Measurements from ENCODE around the gene DGLUCY.

Gene DGLUCY

DNA sequence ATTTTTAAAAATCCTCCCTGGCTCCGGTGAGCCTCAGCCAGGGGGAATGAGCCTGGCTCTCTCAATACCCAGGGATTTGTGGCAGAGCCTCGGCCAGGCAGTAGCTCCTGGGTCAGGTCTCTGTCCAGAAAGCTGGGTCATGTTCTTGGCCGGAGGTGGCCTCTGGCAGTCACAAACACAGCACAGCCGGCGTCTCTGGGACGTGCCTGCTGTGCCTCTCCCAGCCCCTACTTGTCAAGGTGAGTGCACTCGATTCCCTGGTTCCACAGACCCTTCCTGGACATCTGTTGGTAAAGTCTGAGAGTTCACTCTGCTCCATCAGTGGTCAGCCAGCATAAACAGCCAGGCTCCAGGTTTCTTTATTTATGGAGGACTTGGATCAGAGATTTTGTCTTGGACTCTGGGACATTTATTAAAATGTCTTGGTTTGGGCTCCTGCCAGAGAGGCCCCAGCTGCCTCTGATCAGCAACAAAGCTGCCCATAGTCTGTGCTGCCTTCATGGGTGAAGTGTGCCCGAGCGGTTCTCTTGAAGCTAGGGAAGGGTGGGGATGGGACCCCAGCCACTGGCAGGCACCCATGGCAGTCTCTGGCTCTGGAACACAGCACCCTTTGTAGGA is 56.7 kb downstream of the DGLUCY start:
- no peaks in the 10 kb centered on the region for H4K20me1 ChIP-seq (ENCODE audit: control insufficient read depth, insufficient read depth, low read depth, low read length)
- TF ChIP-seq, protein P1, sequence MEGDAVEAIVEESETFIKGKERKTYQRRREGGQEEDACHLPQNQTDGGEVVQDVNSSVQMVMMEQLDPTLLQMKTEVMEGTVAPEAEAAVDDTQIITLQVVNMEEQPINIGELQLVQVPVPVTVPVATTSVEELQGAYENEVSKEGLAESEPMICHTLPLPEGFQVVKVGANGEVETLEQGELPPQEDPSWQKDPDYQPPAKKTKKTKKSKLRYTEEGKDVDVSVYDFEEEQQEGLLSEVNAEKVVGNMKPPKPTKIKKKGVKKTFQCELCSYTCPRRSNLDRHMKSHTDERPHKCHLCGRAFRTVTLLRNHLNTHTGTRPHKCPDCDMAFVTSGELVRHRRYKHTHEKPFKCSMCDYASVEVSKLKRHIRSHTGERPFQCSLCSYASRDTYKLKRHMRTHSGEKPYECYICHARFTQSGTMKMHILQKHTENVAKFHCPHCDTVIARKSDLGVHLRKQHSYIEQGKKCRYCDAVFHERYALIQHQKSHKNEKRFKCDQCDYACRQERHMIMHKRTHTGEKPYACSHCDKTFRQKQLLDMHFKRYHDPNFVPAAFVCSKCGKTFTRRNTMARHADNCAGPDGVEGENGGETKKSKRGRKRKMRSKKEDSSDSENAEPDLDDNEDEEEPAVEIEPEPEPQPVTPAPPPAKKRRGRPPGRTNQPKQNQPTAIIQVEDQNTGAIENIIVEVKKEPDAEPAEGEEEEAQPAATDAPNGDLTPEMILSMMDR (IDR thresholded peaks at IDR 0.05; ENCODE audit: low read depth, low read length, poor library complexity, severe bottlenecking): no peak
- H3K4me1 ChIP-seq (ENCODE audit: control insufficient read depth, low read length): no peaks in the 10 kb centered on the region
- H3F3A ChIP-seq (ENCODE audit: control insufficient read depth, insufficient read depth): no peaks in the 10 kb centered on the region
- no peak overlapping the region for H3K4me3 ChIP-seq (ENCODE audit: low read length)
- H3K4me2 ChIP-seq (ENCODE audit: low read length): no peak overlapping the region
- no peaks in the 10 kb centered on the region for H3K9me3 ChIP-seq (ENCODE audit: control insufficient read depth, insufficient read depth, low read length)
- H3K79me2 ChIP-seq (ENCODE audit: control insufficient read depth, low read length): no peaks in the 10 kb centered on the region
- no peaks in the 10 kb centered on the region for H3K9me2 ChIP-seq (replicated peaks; ENCODE audit: control insufficient read depth, low read length)
- H3K27ac ChIP-seq (ENCODE audit: low read depth, low read length): no peak overlapping the region
- H3K36me3 ChIP-seq (ENCODE audit: control insufficient read depth, low read length): peaks cover 5% of the 10 kb centered on the region
- H3K27me3 ChIP-seq (ENCODE audit: control insufficient read depth, low read length): no peaks in the 10 kb centered on the region

- no peak overlapping the region for H3K27ac ChIP-seq (ENCODE audit: low read depth, low read length)
- no peak for TF ChIP-seq EZH2phosphoT487 (IDR thresholded peaks at IDR 0.05; ENCODE audit: borderline replicate concordance, low read length)
- TF ChIP-seq, protein P1 (IDR thresholded peaks at IDR 0.05; ENCODE audit: low read depth, low read length, poor library complexity, severe bottlenecking): no peak
Observed at GRCh38 chr14:91171291-91171690, 57.4 kb downstream of the DGLUCY start.

GRCh38 chr14:91173221-91173670 is 59.4 kb downstream of the DGLUCY start:
- no peaks in the 10 kb centered on the region for H3K27me3 ChIP-seq (ENCODE audit: control insufficient read depth, low read length)
- H3K4me2 ChIP-seq (ENCODE audit: low read length): no peak overlapping the region
- peaks cover 12% of the 10 kb centered on the region for H3K4me1 ChIP-seq (ENCODE audit: control insufficient read depth, low read length)
- TF ChIP-seq, protein P1 (IDR thresholded peaks at IDR 0.05; ENCODE audit: low read depth, low read length, poor library complexity, severe bottlenecking): peak; percentile 86
- TF ChIP-seq EZH2phosphoT487 (IDR thresholded peaks at IDR 0.05; ENCODE audit: borderline replicate concordance, low read length): no peak
- 0 out of 2 replicates have a peak, but pooled peaks cover 2% of the 10 kb centered on the region for H3K36me3 ChIP-seq (ENCODE audit: control insufficient read depth, low read length)
- H3F3A ChIP-seq (ENCODE audit: control insufficient read depth, insufficient read depth): no peaks in the 10 kb centered on the region
- H3K79me2 ChIP-seq (ENCODE audit: control insufficient read depth, low read length): no peaks in the 10 kb centered on the region
- no peaks in the 10 kb centered on the region for H4K20me1 ChIP-seq (ENCODE audit: control insufficient read depth, insufficient read depth, low read depth, low read length)
- H3K9me3 ChIP-seq (ENCODE audit: control insufficient read depth, insufficient read depth, low read length): no peaks in the 10 kb centered on the region
- H3K9me2 ChIP-seq (replicated peaks; ENCODE audit: control insufficient read depth, low read length): no peaks in the 10 kb centered on the region
- no peak overlapping the region for H3K4me3 ChIP-seq (ENCODE audit: low read length)
- H3K27ac ChIP-seq (ENCODE audit: low read depth, low read length): no peak overlapping the region

More at GRCh38 chr14:91171291-91171690, 57.4 kb downstream of the DGLUCY start:
- no peaks in the 10 kb centered on the region for H3K27me3 ChIP-seq (ENCODE audit: control insufficient read depth, low read length)
- no peaks in the 10 kb centered on the region for H3K4me1 ChIP-seq (ENCODE audit: control insufficient read depth, low read length)
- H3K9me2 ChIP-seq (replicated peaks; ENCODE audit: control insufficient read depth, low read length): no peaks in the 10 kb centered on the region
- H3K4me3 ChIP-seq (ENCODE audit: low read length): no peak overlapping the region
- H3K4me2 ChIP-seq (ENCODE audit: low read length): no peak overlapping the region
- 0 out of 2 replicates have a peak, but pooled peaks cover 2% of the 10 kb centered on the region for H3K36me3 ChIP-seq (ENCODE audit: control insufficient read depth, low read length)
- no peaks in the 10 kb centered on the region for H3K79me2 ChIP-seq (ENCODE audit: control insufficient read depth, low read length)
- no peaks in the 10 kb centered on the region for H3F3A ChIP-seq (ENCODE audit: control insufficient read depth, insufficient read depth)
- no peaks in the 10 kb centered on the region for H4K20me1 ChIP-seq (ENCODE audit: control insufficient read depth, insufficient read depth, low read depth, low read length)
- H3K9me3 ChIP-seq (ENCODE audit: control insufficient read depth, insufficient read depth, low read length): no peaks in the 10 kb centered on the region
